Pons (tissue), 1 donor: ENCODE results near the gene TTLL13.

Experiments used
- DNase-seq: peaks from one replicate; pipeline ENCODE4 v3.0.0-alpha.2; 2016; ENCODE audit warnings: low spot score

Gene TTLL13

GRCh38 chr15:90249203-90249863 is at the start of gene TTLL13:
Gene TTLL13, plus strand, starts transcription at chr15:90249556. Its CDS starts 1,075 bp downstream, at chr15:90250631.
- peak; percentile 73 for DNase-seq

GRCh38 chr15:90200534-90201129 is 48.7 kb upstream of the TTLL13 start:
- DNase-seq, result peak; percentile 37

- peak; percentile 61 for DNase-seq
Measured at GRCh38 chr15:90201130-90201943, 48.0 kb upstream of the TTLL13 start, which contains the start of gene SEMA4B. Gene SEMA4B, plus strand, starts transcription at chr15:90201330. Its CDS starts 249 bp downstream, at chr15:90201579.

GRCh38 chr15:90201944-90202375 is 47.4 kb upstream of the TTLL13 start:
- no peak for DNase-seq

- no peak for DNase-seq
Measured at GRCh38 chr15:90202929-90203328, 46.4 kb upstream of the TTLL13 start.

GRCh38 chr15:90203473-90203872 is 45.9 kb upstream of the TTLL13 start:
- DNase-seq, result no peak

- DNase-seq, result no peak
Measured at GRCh38 chr15:90203922-90204321, 45.4 kb upstream of the TTLL13 start.

- DNase-seq, result peak; percentile 53
Measured at GRCh38 chr15:90205050-90205848, 44.1 kb upstream of the TTLL13 start.

- DNase-seq, result no peak
Measured at GRCh38 chr15:90205886-90206285, 43.5 kb upstream of the TTLL13 start.

- no peak for DNase-seq
Measured at GRCh38 chr15:90207252-90207651, 42.1 kb upstream of the TTLL13 start.

- DNase-seq, result no peak
Measured at GRCh38 chr15:90208356-90208755, 41.0 kb upstream of the TTLL13 start.

- no peak for DNase-seq
Measured at GRCh38 chr15:90209591-90209990, 39.8 kb upstream of the TTLL13 start.

- no peak for DNase-seq
Measured at GRCh38 chr15:90210593-90210992, 38.8 kb upstream of the TTLL13 start.

GRCh38 chr15:90211009-90211408 is 38.3 kb upstream of the TTLL13 start:
- DNase-seq, result no peak

- no peak for DNase-seq
Measured at GRCh38 chr15:90211440-90212143, 37.8 kb upstream of the TTLL13 start.

- no peak for DNase-seq
Measured at GRCh38 chr15:90212221-90213098, 36.9 kb upstream of the TTLL13 start.

GRCh38 chr15:90213122-90213817 is 36.1 kb upstream of the TTLL13 start:
- DNase-seq, result no peak

GRCh38 chr15:90213818-90214204 is 35.5 kb upstream of the TTLL13 start:
- no peak for DNase-seq

- DNase-seq, result no peak
Measured at GRCh38 chr15:90214553-90215196, 34.7 kb upstream of the TTLL13 start.
